ENCODE data around the gene FAM89A. TPM values are rescaled to one million over a fixed set of nuclear protein-coding genes. Genes with fewer than 3 reads are reported as not detected.

FAM89A gene
- total and polyA plus RNA-seq, 2 of the 13 experiments (the other 11 are each of a cell fraction or from before 2014, with no cell fraction given): 0.35 to 0.44 TPM

- TF ChIP-seq ZNF841 (CRISPR knock-in tag; IDR thresholded peaks at IDR 0.05; ENCODE audit: borderline replicate concordance) (no peak), MAZ (IDR thresholded peaks at IDR 0.05; ENCODE audit: borderline replicate concordance, low read depth, low read length) (no peak), MAZ (CRISPR knock-in tag; IDR thresholded peaks at IDR 0.05; ENCODE audit: low read depth) (no peak), IRX3 (CRISPR knock-in tag; IDR thresholded peaks at IDR 0.05; ENCODE audit: borderline replicate concordance, low read depth) (no peak), ATF4 (CRISPR knock-in tag; IDR thresholded peaks at IDR 0.05) (no peak), SAP130 (CRISPR knock-in tag; IDR thresholded peaks at IDR 0.05; ENCODE audit: low read depth) (peak; percentile 55; the same call in 1 of the 2 replicates), ZNF577 (CRISPR knock-in tag; IDR thresholded peaks at IDR 0.05; ENCODE audit: borderline replicate concordance, low read depth) (no peak), ZC3H4 (CRISPR knock-in tag; IDR thresholded peaks at IDR 0.05; ENCODE audit: borderline replicate concordance) (no peak), ZNF615 (CRISPR knock-in tag; IDR thresholded peaks at IDR 0.05; ENCODE audit: borderline replicate concordance) (no peak), ZNF563 (CRISPR knock-in tag; IDR thresholded peaks at IDR 0.05) (no peak), ZFY (CRISPR knock-in tag; IDR thresholded peaks at IDR 0.05) (peak; percentile 51; the same call in 1 of the 2 replicates), MAF1 (CRISPR knock-in tag; IDR thresholded peaks at IDR 0.05; ENCODE audit: borderline replicate concordance) (no peak), ZBTB10 (CRISPR knock-in tag; IDR thresholded peaks at IDR 0.05; ENCODE audit: borderline replicate concordance) (no peak), TMF1 (CRISPR knock-in tag; IDR thresholded peaks at IDR 0.05; ENCODE audit: low read depth) (peak; percentile 33; the same call in 1 of the 2 replicates)
- TF ChIP-seq, protein P1, sequence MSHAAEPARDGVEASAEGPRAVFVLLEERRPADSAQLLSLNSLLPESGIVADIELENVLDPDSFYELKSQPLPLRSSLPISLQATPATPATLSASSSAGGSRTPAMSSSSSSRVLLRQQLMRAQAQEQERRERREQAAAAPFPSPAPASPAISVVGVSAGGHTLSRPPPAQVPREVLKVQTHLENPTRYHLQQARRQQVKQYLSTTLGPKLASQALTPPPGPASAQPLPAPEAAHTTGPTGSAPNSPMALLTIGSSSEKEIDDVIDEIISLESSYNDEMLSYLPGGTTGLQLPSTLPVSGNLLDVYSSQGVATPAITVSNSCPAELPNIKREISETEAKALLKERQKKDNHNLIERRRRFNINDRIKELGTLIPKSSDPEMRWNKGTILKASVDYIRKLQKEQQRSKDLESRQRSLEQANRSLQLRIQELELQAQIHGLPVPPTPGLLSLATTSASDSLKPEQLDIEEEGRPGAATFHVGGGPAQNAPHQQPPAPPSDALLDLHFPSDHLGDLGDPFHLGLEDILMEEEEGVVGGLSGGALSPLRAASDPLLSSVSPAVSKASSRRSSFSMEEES (CRISPR knock-in tag; IDR thresholded peaks at IDR 0.05): no peak
- TF ChIP-seq, protein P2, sequence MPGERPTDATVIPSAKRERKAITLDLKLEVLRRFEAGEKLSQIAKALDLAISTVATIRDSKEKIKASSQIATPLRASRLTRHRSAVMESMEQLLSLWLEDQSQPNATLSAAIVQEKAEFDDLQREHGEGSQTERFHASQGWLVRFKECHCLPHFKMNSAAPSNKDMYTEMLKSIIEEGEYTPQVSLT (CRISPR knock-in tag; IDR thresholded peaks at IDR 0.05; ENCODE audit: borderline replicate concordance, low read depth): no peak
- TF ChIP-seq, protein P3, sequence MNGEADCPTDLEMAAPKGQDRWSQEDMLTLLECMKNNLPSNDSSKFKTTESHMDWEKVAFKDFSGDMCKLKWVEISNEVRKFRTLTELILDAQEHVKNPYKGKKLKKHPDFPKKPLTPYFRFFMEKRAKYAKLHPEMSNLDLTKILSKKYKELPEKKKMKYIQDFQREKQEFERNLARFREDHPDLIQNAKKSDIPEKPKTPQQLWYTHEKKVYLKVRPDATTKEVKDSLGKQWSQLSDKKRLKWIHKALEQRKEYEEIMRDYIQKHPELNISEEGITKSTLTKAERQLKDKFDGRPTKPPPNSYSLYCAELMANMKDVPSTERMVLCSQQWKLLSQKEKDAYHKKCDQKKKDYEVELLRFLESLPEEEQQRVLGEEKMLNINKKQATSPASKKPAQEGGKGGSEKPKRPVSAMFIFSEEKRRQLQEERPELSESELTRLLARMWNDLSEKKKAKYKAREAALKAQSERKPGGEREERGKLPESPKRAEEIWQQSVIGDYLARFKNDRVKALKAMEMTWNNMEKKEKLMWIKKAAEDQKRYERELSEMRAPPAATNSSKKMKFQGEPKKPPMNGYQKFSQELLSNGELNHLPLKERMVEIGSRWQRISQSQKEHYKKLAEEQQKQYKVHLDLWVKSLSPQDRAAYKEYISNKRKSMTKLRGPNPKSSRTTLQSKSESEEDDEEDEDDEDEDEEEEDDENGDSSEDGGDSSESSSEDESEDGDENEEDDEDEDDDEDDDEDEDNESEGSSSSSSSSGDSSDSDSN (CRISPR knock-in tag; IDR thresholded peaks at IDR 0.05): peak; percentile 40; the same call in 1 of the 2 replicates
Observed at GRCh38 chr1:230977761-230978490, 62.1 kb downstream of the FAM89A start (continued).

Data from HepG2 (cell line).